Measurements from ENCODE around the gene HPD.
"Not testable (repeated sequence)": the region's sequence is repeated elsewhere in the genome, so short reads cannot be mapped to it uniquely, and the experiment has no call there.

The HPD gene

DNA sequence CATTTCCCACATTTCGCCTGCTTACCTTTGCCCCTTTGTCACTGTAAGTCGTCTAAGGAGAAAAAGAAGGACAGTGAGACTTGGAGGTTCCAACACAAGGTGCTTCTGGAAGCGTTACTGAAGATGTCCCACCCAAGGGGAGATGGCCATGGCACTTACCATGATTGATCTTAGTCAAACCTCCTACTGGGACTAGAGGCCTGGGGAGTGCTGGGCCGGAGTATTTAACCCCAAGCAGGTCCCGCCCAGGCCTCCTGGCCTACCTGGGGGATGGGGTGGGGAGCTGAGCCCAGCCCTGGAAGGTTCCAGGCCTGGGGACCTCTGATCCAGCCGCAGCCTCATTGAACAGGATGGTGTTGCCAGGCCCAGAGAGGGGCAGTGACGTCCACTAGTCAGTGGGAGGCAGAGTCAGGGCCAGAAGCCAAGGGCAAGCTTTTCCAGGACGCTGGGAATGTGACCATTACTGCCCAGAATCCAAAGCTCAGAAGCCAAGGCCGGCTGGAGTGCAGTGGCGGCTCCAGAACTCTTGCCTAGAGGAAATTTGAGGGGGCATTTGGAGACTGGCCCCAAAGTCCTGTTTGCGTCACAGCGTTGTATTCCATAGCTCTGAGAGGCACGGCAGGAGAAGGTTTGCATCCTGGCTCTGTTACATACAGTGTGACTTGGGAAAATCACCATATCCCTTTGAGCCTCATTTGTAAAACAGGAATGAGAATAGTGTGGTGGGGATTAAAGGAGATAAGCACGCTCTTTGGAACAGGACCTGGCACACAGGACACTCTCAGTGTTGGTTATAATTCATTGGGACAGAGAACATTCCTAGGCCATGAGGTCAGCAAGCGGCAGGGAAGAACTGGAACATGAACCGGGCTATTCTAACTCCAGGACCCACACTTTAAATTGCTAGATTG lies at the start of gene HPD:
HPD (minus strand) TSS at position 198 of the 911 bp plus-strand sequence; CDS start at position 162, 36 bp downstream.
- TF ChIP-seq GATA1 (IDR thresholded peaks at IDR 0.05; ENCODE audit: low read depth, low read length), result no peak
- no peak for TF ChIP-seq POLR2A (IDR thresholded peaks at IDR 0.05; ENCODE audit: low read length)

DNA sequence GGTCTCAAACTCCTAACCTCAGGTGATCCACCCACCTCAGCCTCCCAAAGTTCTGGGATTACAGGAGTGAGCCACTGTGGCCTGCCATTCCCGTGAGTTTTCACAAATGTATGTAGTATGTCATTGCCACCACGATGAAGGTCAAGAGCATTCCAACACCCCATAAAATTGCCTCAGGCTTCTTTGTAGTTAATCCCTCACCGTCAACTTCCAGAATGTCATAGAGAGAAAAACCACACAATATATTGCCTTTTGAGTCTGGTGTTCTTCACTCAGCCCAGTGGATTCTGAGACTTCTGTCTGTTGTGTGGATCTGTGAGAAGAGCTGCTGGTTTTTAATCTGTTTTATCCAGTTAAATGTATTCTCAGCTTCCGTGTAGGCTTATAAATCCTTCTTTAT lies 47.1 kb upstream of the HPD start:
- TF ChIP-seq GATA1 (IDR thresholded peaks at IDR 0.05; ENCODE audit: low read depth, low read length) (no peak), POLR2A (IDR thresholded peaks at IDR 0.05; ENCODE audit: low read length) (no peak)
- no peak for DNase-seq

More for the DNA sequence above, at the start of gene HPD:
- DNase-seq, result no peak

DNA sequence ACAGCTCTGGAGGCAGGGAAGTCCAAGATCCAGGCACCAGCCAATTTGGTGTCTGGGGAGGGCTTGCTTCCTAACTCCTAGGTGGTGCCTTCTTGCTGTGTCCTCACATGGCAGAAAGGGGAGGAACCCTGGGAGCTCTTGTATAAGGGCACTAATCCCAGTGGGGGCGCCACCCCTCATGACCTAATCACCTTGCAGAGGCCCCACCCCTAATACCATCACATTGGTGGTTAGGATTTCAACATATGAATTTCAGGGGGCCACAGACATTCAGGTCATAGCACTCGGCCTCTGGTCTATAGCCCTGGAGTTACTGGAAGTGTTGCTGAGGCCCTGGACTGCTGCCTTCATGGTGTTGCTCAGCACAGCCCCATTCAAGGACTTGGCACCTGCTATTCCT lies 44.5 kb upstream of the HPD start:
- DNase-seq, result peak; percentile 51 to 79
- TF ChIP-seq POLR2A (IDR thresholded peaks at IDR 0.05; ENCODE audit: low read length), result no peak
- no peak for TF ChIP-seq GATA1 (IDR thresholded peaks at IDR 0.05; ENCODE audit: low read depth, low read length)

DNA sequence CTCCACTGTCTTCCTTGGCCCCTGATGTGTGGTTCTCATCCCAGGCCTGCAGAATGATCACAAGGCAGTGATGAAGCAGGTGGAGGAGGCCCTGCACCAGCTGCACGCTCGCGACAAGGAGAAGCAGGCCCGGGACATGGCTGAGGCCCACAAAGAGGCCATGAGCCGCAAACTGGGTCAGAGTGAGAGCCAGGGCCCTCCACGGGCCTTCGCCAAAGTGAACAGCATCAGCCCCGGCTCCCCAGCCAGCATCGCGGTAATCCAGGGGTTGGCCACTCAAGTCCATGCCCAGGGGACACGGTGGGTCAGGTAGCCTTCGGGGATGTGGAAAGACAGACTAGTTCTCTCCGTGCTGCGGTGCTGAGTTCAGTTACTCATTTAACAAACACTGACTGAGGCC lies 40.9 kb upstream of the HPD start:
- no peak for DNase-seq
- TF ChIP-seq GATA1 (IDR thresholded peaks at IDR 0.05; ENCODE audit: low read depth, low read length), result no peak
- TF ChIP-seq POLR2A (IDR thresholded peaks at IDR 0.05; ENCODE audit: low read length), result no peak

DNA sequence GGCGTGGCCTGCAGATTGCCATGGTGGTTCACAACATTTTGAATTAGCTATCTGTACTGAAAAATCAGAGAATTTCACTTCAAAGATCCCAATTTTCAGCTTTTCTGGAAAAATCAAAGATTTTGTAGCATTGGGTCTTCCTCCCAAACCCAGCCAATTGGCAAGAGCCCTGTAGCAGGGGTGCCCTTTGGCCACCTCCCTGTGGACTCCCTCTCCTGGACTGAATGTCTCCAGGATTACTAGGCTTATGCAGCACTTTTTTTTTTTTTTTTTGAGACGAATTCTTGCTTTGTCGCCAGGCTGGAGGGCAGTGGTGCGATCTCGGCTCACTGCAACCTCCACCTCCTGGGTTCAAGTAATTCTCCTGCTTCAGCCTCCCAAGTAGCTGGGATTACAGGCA lies 39.6 kb upstream of the HPD start:
- TF ChIP-seq GATA1 (IDR thresholded peaks at IDR 0.05; ENCODE audit: low read depth, low read length), result no peak
- no peak for TF ChIP-seq POLR2A (IDR thresholded peaks at IDR 0.05; ENCODE audit: low read length)
- no peak for DNase-seq

DNA sequence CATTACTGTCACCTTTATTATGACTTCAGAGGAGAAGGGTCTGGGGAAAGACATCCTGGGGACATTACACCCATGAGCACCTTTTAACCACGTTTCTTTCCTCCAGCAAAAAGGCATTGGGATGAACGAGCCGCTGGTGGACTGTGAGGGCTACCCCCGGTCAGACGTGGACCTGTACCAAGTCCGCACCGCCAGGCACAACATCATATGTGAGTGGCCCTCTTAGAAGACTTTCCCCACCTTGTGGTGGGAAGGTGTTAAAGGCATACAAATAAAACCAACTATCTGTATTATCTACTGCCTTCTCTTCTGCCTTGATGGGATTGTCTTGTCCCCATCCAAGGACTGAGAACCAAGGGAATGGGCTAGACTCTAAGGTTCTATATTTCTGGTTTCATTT lies 36.0 kb upstream of the HPD start:
- no peak for TF ChIP-seq POLR2A (IDR thresholded peaks at IDR 0.05; ENCODE audit: low read length)
- TF ChIP-seq GATA1 (IDR thresholded peaks at IDR 0.05; ENCODE audit: low read depth, low read length), result no peak
- peak; percentile 48 to 57 for DNase-seq

DNA sequence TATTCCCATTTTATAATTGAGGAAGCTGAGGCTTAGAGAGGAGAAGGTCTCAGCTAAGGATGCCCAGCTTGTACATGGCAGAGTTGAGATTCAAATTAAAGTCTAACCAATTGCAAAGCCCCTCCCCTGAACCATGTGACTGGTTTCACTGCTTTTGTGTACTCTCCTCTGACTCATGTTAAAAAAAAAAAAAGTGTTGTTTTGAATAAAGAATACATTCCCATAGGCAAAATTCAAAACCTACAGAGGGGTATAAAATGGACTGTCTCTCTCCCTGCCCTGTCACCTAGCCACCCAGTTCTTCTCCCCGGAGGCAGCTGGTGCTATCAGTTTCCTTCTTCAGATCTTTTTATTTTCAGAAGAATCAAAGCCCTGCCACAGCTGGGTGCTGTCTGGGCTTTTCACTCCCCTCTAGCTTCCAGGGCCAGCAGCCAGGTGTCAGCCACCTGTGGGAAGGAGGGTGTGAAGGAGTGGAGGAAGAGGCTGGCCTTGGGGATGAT lies 35.4 kb upstream of the HPD start:
- peak in 1 of 2 experiments; percentile 47 for DNase-seq
- no peak for TF ChIP-seq POLR2A (IDR thresholded peaks at IDR 0.05; ENCODE audit: low read length)
- TF ChIP-seq GATA1 (IDR thresholded peaks at IDR 0.05; ENCODE audit: low read depth, low read length), result no peak

DNA sequence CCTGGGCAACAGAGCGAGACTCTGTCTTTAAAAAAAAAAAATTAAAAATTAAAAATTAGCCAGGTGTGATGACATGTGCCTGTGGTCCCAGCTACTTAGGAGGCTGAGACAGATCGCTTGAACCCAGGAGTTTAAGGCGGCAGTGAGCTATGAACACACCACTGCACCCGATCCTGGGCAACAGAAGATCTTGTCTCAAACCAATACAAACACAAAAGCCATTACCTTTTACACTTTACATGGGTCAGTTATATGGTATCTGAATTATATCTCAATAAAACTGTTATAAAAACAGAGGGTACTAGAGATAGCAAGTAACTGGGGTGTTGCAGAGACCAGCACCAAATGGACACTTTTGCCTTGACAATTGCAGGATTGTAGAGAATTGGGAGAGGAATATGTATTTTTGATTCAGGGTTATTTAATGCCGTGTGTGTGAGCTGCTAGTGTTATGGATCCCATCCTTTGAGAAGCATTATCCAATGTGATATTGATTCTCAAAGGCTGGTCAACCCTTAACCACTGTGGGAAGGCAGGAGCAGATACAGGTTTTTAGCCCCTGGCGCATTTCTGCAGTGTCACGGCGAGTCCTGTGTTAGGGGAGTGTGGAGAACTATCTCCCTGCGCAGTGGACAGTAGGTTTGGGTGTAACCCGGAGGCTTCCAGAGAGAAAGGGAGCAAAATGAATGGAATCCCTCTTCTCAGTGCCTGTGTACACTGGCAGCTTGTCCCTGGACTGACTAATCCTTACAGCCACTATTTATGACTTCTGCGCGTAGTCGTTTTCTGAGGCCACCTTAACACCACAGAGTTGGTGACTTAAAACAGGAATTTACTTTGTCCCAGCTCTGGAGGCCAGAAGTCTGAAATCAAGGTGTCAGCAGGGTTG lies 34.3 kb upstream of the HPD start:
- peak; percentile 50 to 55 for DNase-seq
- TF ChIP-seq POLR2A (IDR thresholded peaks at IDR 0.05; ENCODE audit: low read length) (no peak), GATA1 (IDR thresholded peaks at IDR 0.05; ENCODE audit: low read depth, low read length) (no peak)

DNA sequence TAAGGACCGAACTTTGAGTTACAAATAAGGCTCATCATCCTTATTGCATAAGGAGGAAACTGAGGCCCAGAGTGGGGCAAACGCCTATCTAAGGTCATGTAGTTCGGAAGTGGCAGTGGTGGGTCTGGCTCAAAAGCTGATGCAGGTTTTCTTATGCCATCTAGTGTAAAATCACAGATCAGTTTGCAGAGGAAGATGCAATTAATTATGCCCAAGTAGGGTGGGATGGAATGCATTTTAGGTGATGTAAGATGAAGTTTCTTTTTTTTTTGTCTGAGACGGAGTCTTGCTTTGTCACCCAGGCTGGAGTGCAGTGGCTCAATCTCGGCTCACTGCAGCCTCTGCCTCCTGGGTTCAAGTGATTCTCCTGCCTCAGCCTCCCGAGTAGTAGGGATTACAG lies 31.0 kb upstream of the HPD start:
- peak in 1 of 2 experiments; percentile 58 for DNase-seq

DNA sequence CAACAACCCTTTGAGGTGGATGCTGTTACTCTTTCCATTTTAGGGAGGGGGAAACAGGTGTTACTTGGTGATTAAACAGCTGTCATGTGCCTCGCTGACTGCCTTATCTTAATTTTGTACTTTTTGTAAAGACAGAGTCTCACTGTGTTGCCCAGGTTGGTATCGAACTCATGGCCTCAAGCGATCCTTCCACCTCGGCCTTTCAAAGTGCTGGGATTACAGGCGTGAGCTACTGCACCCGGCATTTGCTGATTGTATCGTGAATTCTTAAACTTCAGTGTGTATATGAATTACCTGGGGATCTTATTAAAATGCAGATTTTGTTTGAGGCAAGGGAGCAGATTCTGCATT lies 30.6 kb upstream of the HPD start:
- DNase-seq, result peak in 1 of 2 experiments; percentile 93
- TF ChIP-seq GATA1 (IDR thresholded peaks at IDR 0.05; ENCODE audit: low read depth, low read length), result no peak
- TF ChIP-seq POLR2A (IDR thresholded peaks at IDR 0.05; ENCODE audit: low read length), result no peak

DNA sequence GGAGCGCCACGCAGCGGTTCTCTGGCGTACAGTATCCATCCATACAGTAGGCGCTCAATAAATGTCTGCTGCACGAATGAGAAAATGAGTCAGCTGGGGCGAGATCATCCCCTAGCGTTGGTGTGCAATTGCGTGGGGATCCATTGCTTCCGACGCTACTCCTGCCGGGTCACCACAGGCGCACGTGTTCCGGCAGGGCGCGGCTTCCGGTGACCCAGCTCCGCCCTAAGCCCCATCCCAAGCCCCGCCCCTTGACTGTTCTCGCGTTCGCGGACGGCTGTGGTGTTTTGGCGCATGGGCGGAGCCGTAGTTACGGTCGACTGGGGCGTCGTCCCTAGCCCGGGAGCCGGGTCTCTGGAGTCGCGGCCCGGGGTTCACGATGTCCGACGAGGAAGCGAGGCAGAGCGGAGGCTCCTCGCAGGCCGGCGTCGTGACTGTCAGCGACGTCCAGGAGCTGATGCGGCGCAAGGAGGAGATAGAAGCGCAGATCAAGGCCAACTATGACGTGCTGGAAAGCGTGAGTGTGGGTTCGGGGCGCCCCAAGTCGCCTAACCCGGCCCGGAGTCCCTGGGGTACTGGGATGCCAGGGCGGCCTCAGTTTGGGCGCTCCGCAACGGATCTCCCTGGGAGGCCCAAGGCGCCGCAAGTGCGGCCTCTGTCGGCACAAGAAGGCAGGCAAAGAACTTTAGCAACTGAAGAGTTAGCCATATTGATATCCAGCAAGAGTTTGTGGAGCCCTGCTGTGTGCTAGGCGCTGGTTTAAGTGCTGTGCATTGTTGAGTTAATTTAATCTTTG lies 30.0 kb upstream of the HPD start, which contains the start of gene PSMD9:
PSMD9 (plus strand) TSS at position 313 of the 796 bp plus-strand sequence; CDS start at position 380, 67 bp downstream.
- peak; percentile 99 for DNase-seq
- TF ChIP-seq POLR2A (IDR thresholded peaks at IDR 0.05; ENCODE audit: low read length) (peak; percentile 95), GATA1 (IDR thresholded peaks at IDR 0.05; ENCODE audit: low read depth, low read length) (no peak)

DNA sequence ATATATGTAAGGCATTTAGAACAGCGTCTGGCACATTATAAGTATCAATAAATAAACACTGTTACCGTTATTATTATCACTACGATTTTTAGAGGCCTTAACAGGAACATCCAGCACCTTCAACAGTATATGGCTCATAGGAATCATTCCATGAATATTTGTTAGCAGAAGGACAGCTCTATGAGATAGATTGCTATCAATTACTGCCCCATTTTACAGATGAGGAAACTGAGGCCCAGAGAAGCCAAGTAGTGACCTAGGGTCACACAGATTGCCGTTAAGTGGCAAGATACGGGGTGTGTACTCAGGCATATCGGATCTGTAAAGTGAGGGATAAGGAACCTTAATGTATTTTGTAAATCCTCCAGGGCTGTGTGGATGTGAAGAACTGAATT lies 29.4 kb upstream of the HPD start:
- no peak for DNase-seq
- TF ChIP-seq POLR2A (IDR thresholded peaks at IDR 0.05; ENCODE audit: low read length) (no peak), GATA1 (IDR thresholded peaks at IDR 0.05; ENCODE audit: low read depth, low read length) (no peak)

DNA sequence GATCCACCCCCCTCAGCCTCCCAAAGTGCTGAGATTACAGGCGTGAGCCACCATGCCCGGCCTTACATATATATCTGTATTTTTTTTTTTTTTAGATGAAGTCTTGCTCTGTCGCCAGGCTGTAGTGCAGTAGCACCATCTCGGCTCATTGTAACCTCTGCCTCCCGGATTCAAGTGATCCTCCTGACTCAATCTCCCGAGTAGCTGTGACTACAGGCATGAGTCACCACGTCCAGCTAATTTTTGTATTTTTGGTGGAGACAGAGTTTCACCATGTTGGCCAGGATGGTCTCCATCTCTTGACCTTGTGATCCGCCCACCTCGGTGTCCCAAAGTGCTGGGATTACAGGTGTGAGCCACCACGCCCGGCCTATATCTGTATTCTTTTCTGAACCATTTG lies 26.5 kb upstream of the HPD start:
- not testable (repeated sequence) for DNase-seq

DNA sequence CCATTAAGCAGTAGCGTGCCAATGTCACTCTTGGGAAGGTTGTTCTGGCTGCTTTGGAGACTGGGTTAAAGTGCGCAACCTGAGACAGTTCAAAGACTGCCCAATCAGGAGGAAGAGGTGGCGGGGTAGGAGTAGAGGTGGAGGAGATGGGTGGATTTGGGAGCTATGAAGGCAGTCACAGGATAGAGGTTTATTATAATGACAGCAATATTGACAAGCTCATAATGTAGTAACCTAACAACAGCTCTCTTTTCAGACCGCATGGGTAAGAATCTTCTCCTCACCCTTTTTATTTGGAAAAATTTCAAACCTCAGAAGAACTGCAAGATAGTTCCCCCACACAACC lies 24.6 kb upstream of the HPD start:
- TF ChIP-seq GATA1 (IDR thresholded peaks at IDR 0.05; ENCODE audit: low read depth, low read length) (no peak), POLR2A (IDR thresholded peaks at IDR 0.05; ENCODE audit: low read length) (no peak)
- DNase-seq, result no peak

DNA sequence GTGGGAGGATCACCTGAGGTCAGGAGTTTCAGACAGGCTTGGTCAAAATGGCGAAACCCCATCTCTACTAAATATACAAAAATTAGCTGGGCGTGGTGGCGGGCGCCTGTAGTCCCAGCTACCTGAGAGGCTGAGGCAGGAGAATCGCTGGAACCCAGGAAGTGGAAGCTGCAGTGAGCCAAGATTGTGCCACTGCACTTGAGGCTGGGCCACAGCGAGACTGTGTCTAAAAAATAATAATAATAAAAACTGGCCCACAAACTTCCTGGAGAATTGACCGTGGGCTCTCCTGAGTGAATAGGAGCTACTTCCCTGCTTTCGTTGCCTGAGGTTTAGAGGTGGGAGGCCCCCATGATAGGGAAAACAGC lies 17.4 kb upstream of the HPD start:
- DNase-seq, result not testable (repeated sequence)

Measured in erythroblast (primary cell).